IPS-NIHi11 (cell line): ENCODE data around the gene CD19.
A peak's percentile ranks its signal among the peaks of the same experiment; 100 is the strongest.
"Not testable (repeated sequence)": the region's sequence is repeated elsewhere in the genome, so short reads cannot be mapped to it uniquely, and the experiment has no call there.

Experiments
- DNase-seq: peaks from one replicate; pipeline ENCODE4 v3.0.0; 2012; ENCODE audit warnings: mixed read lengths, low spot score

The CD19 gene

GRCh38 chr16:28931801-28932225 is at the start of gene CD19:
TSS of gene CD19 (plus strand) at chr16:28931971. CDS start at chr16:28932001, 30 bp downstream.
- no peak for DNase-seq

DNA sequence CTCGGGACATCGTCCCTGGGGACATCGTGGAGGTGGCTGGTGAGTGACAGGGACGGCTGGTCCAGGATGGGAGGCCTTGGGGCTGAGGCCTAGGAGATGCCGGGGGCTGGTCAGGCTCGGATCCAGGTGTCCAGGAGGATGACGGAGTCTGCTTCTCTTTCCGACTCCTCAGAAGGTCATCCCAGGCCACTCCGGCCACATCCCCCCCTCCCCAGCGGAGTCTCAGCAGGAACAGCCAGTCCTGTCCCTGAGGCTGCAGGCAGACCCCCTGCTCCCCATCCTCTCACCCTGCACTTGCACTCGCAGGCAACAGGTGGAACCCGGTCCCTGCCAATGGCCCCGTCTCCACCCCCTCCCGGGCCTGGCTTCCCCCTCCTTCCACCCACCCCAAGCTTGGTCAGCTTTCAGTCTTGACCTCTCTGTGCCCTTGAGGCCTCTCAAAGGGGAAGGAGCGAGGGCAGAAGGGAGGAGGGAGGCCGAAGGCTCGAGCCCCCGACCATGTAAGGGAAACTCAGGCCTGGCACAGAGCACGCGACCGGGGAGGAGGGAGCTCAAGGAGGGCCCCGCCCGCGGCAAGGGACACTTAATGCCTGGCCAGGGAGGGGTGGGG is 49.1 kb upstream of the CD19 start:
- DNase-seq: no peak

- DNase-seq: no peak
These were observed 48.4 kb upstream of the CD19 start for GRCh38 chr16:28883221-28883996.

DNA sequence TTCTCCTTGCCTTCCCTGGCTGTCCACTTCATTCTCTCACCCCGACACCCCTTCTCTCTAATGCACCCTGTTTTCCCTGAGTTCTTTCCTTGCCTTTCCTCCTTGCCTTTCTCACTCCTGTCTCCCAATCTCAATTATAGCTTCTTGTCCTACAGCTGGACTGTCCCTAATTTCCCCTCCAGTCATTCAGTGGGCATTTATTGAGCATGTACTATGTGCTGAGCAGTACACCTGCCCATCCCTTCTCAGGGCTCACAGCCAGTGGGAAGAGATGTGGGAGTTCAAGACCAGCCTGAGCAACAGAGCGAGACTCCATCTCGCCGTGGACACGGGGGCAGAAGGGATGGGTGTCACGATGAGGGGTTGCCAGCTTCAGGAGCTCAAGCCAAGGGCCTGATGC is 47.7 kb upstream of the CD19 start:
- no peak for DNase-seq

GRCh38 chr16:28886945-28887344 is 44.8 kb upstream of the CD19 start:
- DNase-seq: no peak

DNA sequence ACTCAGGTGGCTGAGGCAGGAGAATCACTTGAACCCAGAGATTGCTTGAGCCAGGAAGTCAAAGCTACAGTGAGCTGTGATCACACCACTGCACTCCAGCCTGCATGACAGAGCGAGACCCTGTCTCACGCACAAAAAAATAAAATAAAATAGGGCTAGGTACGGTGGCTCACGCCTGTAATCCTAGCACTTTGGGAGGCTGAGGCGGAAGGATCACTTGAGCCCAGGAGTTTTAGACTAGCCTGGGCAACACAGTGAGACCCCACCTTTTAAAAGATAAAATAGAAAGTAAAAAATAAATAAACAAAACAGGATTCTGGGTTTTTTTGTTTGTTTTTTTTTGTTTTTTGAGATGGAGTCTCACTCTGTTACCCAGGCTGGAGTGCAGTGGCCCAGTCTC is 41.4 kb upstream of the CD19 start:
- not testable (repeated sequence) for DNase-seq

DNA sequence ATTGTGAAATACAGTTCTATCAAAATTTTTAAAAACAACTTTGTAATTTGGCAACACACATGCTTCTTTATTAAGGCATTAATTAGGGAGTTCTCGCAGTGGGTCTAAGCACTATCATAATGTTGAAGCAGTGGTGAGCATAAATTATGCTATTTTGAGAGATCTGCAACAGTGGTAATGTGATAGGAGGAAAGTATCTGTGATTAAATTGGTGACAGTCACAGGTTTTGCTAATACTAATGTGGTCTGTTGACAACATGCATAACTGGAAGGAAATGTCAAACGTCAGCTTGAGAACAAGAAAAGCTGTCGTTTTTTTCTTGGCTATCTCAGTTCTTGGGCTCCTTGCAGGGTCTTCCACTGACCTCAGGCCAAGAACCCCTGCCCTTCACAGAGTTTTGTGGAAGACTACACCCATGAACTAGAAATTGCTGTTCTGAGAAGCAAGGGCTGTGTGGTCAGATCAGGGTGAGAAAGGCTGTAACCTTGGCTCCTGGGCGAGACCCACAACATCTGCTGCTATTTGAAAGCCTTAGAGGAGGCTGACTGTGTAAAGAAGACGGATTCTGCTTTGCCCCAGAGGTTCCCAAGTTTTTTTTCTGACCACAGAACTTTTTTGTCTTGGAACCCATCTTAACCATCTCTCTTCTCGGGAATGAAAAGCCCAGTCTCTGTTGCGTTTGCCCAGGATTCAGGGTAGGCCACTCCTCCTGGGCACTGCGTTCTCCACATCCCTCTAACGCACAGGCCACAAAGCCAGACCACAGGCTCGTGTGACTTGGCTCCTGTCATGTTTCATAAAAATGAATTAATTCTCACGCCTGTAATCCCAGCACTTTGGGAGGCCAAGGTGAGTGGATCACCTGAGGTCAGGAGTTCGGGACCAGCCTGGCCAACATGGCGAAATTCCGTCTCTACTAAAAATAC is 39.5 kb upstream of the CD19 start:
- DNase-seq: no peak

- no peak for DNase-seq
These were observed 38.5 kb upstream of the CD19 start for GRCh38 chr16:28893291-28893690.

DNA sequence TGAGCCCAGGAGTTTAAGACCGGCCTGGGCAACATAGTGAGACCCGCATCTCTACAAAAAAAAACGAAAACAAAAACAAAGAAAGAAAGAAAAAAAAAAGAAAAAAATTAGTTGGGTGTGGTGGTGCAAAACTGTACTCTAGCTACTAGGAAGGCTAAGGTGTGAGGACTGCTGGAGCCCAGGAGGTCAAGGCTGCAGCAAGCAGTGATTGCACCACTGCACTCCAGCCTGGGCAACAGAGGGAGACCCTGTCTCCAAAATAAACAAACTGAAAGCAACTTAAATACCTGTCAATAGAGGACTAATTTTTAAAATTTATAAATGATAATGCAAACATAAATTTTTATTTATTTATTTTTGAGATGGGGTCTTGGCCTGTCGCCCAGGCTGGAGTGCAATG is 36.2 kb upstream of the CD19 start:
- DNase-seq: no peak

DNA sequence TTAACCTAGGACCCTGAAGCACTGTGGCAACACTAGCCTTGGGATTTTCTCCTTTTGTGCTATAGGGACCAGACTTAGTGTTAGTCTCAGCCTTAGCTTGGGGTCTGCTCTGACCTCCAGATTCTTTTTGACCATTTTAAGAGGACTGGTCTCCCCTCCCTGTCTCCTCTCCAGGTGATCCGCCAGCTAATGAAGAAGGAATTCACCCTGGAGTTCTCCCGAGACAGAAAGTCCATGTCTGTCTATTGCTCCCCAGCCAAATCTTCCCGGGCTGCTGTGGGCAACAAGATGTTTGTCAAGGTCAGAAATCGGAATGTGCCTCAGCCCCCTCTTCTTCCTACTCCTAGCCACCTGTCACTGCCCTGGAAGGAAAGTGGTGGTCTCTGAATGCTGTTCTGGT is 33.9 kb upstream of the CD19 start:
- DNase-seq: no peak

DNA sequence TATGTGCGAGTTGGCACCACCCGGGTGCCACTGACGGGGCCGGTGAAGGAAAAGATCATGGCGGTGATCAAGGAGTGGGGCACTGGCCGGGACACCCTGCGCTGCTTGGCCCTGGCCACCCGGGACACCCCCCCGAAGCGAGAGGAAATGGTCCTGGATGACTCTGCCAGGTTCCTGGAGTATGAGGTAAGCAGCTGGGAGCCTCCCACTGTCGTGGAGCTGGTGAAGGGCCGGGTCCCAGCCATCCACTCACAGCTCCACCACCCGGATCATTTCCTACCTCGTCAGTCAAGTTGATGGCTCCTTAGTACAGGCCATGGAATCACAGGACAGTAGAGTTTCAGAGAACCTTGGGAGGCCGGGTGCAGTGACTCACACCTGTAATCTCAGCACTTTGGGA is 33.5 kb upstream of the CD19 start:
- no peak for DNase-seq

GRCh38 chr16:28898942-28899341 is 32.8 kb upstream of the CD19 start:
- no peak for DNase-seq

- no peak for DNase-seq
These were observed 31.7 kb upstream of the CD19 start for GRCh38 chr16:28899882-28900590.

DNA sequence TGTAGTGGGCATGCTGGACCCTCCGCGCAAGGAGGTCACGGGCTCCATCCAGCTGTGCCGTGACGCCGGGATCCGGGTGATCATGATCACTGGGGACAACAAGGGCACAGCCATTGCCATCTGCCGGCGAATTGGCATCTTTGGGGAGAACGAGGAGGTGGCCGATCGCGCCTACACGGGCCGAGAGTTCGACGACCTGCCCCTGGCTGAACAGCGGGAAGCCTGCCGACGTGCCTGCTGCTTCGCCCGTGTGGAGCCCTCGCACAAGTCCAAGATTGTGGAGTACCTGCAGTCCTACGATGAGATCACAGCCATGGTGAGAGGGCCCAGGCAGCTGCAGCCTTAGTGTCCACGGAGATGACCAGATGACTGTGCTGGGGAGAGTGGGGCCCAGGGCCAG is 31.2 kb upstream of the CD19 start:
- DNase-seq: no peak

GRCh38 chr16:28901862-28902261 is 29.9 kb upstream of the CD19 start:
- DNase-seq: peak; percentile 4

DNA sequence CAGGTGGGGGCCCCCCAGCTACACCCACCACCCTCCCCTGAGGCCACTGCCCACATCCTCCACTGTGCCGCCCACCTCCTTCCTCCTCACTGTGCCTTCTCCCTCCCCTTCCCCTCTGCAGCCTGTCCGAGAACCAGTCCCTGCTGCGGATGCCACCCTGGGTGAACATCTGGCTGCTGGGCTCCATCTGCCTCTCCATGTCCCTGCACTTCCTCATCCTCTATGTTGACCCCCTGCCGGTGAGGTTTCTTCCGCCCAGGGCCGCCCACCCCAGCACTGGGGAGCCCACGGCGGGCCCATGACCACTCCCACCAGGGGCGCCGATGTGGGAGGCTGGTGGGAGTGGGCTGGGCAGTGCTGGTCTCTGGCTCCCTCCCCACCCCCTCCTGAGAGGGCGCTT is 28.9 kb upstream of the CD19 start:
- no peak for DNase-seq

GRCh38 chr16:28903344-28904042 is 28.3 kb upstream of the CD19 start:
- DNase-seq: no peak

GRCh38 chr16:28904363-28904762 is 27.4 kb upstream of the CD19 start:
- no peak for DNase-seq

DNA sequence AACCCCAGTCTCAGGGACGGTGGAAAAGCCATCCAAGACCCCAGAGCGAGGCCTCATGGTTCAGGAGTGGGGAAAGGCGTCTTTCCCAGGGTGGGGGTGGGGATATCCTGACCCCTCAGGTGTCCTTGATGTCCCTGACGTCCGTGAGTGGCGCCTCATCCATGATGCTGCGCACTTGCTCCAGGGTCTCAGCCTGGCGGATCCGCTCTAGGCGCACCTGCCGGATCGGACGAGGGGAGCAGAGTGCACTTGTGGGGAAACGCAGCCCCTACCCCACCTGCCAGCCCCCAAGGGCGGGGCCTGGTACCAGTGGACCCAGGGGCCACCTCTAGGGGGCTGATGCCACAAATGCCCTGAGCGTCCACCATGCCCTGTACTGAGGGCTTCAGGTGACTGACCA is 26.9 kb upstream of the CD19 start:
- DNase-seq: no peak

DNA sequence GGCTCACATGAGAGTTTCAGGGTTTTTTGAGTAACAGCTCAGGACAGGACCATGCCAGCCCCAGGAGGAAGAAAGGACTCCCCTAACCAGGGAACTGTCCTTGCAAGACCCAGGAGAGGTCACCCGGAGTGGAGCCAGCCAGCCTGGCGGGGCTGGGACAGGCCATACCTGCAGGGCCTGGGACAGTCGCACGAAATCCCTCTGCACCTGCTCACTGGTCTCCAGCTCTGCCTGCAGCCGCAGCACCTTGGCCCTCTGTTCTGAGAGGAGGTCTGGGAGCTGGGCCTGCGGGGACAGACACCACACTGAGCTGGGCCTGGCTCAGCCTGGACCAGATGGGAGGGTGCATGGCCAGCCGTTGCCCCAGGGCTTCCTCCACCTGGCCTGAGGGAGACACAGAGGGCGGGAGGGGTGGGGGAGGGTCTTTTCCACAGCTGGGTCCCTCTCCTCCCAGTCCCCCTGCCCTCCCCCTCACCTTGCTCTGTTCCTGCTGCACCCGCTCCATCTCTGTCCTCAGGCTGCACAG is 26.5 kb upstream of the CD19 start:
- DNase-seq: no peak

DNA sequence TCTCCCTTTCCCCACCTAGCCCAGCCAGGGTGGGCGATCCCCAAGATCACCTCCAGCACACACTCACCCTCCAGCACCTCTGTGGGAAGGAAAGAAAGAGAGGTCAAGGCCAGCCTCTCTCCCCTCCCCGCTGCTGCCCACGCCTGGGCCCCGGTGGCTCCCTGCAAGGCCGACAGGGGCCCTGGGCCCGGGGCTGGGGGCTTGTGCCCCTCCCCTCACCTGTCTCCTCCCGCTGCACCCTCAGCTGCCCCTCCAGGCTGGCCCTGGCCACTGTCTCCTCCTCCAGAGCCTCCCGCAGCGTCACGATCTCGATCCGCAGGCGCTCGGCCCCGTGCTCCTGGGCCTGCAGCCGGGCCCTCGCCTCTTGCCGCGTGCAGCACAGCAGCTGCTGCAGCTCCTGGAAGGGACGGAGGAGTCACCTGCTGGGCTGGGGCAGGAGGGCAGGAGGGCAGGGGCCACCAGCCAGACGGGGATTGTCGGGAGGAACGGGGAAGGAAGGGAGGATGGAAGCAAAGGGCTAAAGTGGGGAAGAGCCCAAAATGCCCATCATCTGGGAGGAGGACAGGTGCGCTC is 25.9 kb upstream of the CD19 start:
- DNase-seq: no peak
